Prostate gland (tissue), 2 donors: ENCODE results near the gene ARHGAP21. TPM values are rescaled to one million over a fixed set of nuclear protein-coding genes. Genes with fewer than 3 reads are reported as not detected.

Experiments
- DNase-seq: peaks from one replicate; pipeline ENCODE4 v3.0.0-alpha.2; 2019; ENCODE audit warnings: low spot score
- H3K27ac ChIP-seq, 2 donors: fragments of 200-600 bp; sonication (generic); 2 replicates each; pipeline ENCODE4 v1.5.1; 2017 to 2019
- H3K27me3 ChIP-seq: fragments of 200-600 bp; sonication (generic); replicated peaks from 2 replicates; pipeline ENCODE4 v1.5.1; 2019; ENCODE audit not compliant: insufficient read depth
- H3K36me3 ChIP-seq, 2 donors: fragments of 200-600 bp; sonication (generic); 1 replicate in 1 of 2; 2 replicates in 1 of 2; pipeline versions ENCODE4 v1.5.1 to v1.8.1; 2017 to 2019
- H3K4me1 ChIP-seq: fragments of 200-600 bp; sonication (generic); replicated peaks from 2 replicates; pipeline ENCODE4 v1.5.1; 2019
- H3K4me3 ChIP-seq, 2 donors: fragments of 200-600 bp; sonication (generic); 2 replicates each; pipeline ENCODE4 v1.5.1; 2017 to 2019
- H3K9me3 ChIP-seq: fragments of 200-600 bp; sonication (generic); 2 replicates; pipeline ENCODE4 v1.5.1; 2017
- CTCF ChIP-seq, 4 experiments: fragments of 200-600 bp in 2 of 4; fragments of 450-650 bp in 2 of 4; sonication (generic) in 2 of 4; IDR thresholded peaks; 1 replicate in 3 of 4; 2 replicates in 1 of 4; pipeline ENCODE4 v1.5.1; 2016 to 2019; ENCODE audit warnings: antibody characterized with exemption in 4 of 4, mild to moderate bottlenecking in 2 of 4, moderate library complexity in 2 of 4
- POLR2A ChIP-seq: fragments of 450-650 bp; IDR thresholded peaks from one replicate; pipeline ENCODE4 v1.6.1; 2016; ENCODE audit warnings: antibody characterized with exemption, mild to moderate bottlenecking
- POLR2AphosphoS5 ChIP-seq: sonication (generic); formaldehyde crosslinking; IDR thresholded peaks from one replicate; pipeline ENCODE4 v1.6.1; 2017; ENCODE audit warnings: antibody characterized with exemption
- WGBS: methylation state at CpG from one replicate; pipeline ENCODE4 v1.1.5; 2018; 5-methylcytosine and 5-hydroxymethylcytosine counted together
- intact Hi-C: fragments of 100-400 bp; cut with DNase I; formaldehyde crosslinking; loops from one replicate; pipeline ENCODE4 v1.14.2; 2022
- total RNA-seq, 2 donors: library from RNA; depleted of rRNA; stranded (reverse); fragments of >200 nt; gene quantifications; one replicate each; pipeline ENCODE4 v1.1.0, GENCODE V29; 2016

Gene ARHGAP21
- total RNA-seq, 2 donors from 2014 or later: 42.3 to 44.3 TPM

DNA sequence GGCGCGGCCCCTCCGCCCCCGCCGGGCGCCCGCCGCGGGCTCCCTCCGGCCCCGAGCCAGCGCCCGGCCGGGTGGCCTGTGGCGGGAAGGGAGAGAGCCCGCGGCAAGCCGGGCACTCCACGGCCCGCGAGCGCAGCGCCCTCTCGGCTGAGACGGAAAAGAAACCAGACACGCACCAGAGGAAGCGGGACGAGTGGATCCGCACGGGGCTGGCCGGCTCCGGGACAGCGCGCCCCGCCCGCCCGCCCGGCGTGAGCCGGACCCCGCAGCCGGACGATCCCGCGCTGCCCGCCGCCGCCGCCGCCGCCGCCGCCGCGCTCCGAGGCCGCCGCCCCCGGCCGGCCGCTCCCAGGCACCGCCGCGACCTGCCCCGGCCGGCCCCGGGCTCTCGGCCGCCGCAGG is 300 bp downstream of the ARHGAP21 start:
- TF ChIP-seq POLR2A: no peak
- Histone ChIP-seq H3K27ac (peak overlapping the region; percentile 96 to 97), H3K36me3 (no peaks in the 10 kb centered on the region), H3K9me3 (no peaks in the 10 kb centered on the region), H3K27me3 (no peaks in the 10 kb centered on the region), H3K4me3 (peak overlapping the region; percentile 68 to 73), H3K4me1 (no peaks in the 10 kb centered on the region)
- intact Hi-C loops: loop anchor here (5.0 kb wide), 2 partner anchors 229 to 294 kb away; partner anchors contain the start of genes ENKUR, PRTFDC1 and THNSL1
- no peak for DNase-seq
- WGBS: 0% methylated on average over 30 of the region's 70 CpGs

GRCh38 chr10:24722676-24723385 is 856 bp downstream of the ARHGAP21 start:
- 1% methylated on average over 54 of the region's 84 CpGs for WGBS
- Histone ChIP-seq H3K27ac (peak overlapping the region; percentile 96 to 97), H3K9me3 (no peaks in the 10 kb centered on the region), H3K4me3 (peak overlapping the region; percentile 68 to 73), H3K4me1 (no peaks in the 10 kb centered on the region), H3K27me3 (no peaks in the 10 kb centered on the region), H3K36me3 (no peaks in the 10 kb centered on the region)
- DNase-seq: peak; percentile 25
- intact Hi-C loops: loop anchor here (5.0 kb wide), 2 partner anchors 229 to 294 kb away; partner anchors contain the start of genes ENKUR, PRTFDC1 and THNSL1
- TF ChIP-seq POLR2AphosphoS5 (no peak), POLR2A (no peak), CTCF (IDR thresholded peaks at IDR 0.05) (no peak)

GRCh38 chr10:24722131-24722675 is 1.5 kb downstream of the ARHGAP21 start:
- Histone ChIP-seq H3K36me3 (no peaks in the 10 kb centered on the region), H3K9me3 (no peaks in the 10 kb centered on the region), H3K4me3 (peak overlapping the region; percentile 68 to 73), H3K27ac (peak overlapping the region; percentile 96 to 97), H3K4me1 (no peaks in the 10 kb centered on the region), H3K27me3 (no peaks in the 10 kb centered on the region)
- WGBS: 6% methylated on average over 19 of the region's 19 CpGs
- no peak for DNase-seq
- no peak for TF ChIP-seq CTCF (IDR thresholded peaks at IDR 0.05)
- TF ChIP-seq POLR2AphosphoS5: no peak
- TF ChIP-seq POLR2A: no peak
- intact Hi-C loops: loop anchor here (5.0 kb wide), 2 partner anchors 230 to 295 kb away; partner anchors contain the start of genes ENKUR, PRTFDC1 and THNSL1

DNA sequence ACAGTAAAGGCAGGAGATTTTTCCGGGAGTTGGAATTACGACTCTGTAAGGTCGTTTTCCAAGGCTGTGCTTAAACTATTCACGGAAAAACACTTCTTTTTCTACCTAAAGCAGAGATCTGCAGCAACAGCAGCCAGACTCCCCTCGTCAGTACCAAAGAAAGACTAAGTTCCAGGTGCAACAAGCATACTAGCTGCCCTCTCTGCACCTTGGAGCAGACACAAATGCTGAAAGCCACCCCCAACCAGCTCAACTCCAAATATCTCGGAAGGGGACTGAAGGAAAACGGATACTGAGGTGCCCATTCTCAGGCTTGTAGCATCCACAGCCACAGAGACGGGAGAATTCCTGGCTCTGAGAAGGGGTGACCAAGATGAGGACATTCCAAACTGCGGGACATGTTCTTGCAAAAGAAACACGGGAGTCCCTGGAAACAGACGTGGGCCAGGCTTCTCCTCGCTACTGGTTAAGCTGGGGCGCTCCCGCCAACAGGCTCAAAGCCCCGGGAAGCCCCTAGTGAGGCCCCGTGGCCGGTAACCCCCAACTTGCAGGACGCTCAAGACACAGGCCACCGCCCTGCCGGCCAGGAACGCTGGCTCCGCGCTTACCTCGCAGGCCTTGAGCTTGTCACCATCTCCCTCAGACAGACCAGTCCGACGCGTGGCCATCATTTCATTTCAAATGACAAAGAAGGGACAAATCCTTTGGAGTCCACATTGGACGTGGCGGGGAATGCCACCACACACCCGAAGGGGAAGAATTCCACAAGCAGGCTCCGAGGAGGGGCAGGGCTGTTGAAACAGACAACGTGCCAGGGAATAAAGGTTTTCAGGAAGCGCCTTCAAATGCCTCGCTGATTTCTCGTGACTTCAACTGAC is 2.2 kb downstream of the ARHGAP21 start:
- intact Hi-C loops: loop anchor here (5.0 kb wide), 2 partner anchors 231 to 296 kb away; partner anchors contain the start of genes ENKUR, PRTFDC1 and THNSL1
- 26% methylated on average over 31 of the region's 35 CpGs for WGBS
- H3K27me3 ChIP-seq: no peaks in the 10 kb centered on the region
- H3K27ac ChIP-seq: peak overlapping the region; percentile 96 to 97
- DNase-seq: peak; percentile 42
- no peaks in the 10 kb centered on the region for H3K9me3 ChIP-seq
- peak overlapping the region; percentile 68 to 73 for H3K4me3 ChIP-seq
- H3K4me1 ChIP-seq: no peaks in the 10 kb centered on the region
- TF ChIP-seq CTCF (IDR thresholded peaks at IDR 0.05) (no peak), POLR2A (no peak), POLR2AphosphoS5 (no peak)
- H3K36me3 ChIP-seq: no peaks in the 10 kb centered on the region

- Histone ChIP-seq H3K36me3 (no peaks in the 10 kb centered on the region), H3K27ac (no peak overlapping the region), H3K4me1 (no peaks in the 10 kb centered on the region), H3K9me3 (no peaks in the 10 kb centered on the region), H3K4me3 (peak overlapping the region in 1 of 2 donors; percentile 68), H3K27me3 (no peaks in the 10 kb centered on the region)
- WGBS: 19% methylated on average over 2 of the region's 2 CpGs
- no peak for TF ChIP-seq POLR2A
- peak; percentile 17 for TF ChIP-seq POLR2AphosphoS5
- no peak for TF ChIP-seq CTCF (IDR thresholded peaks at IDR 0.05)
- DNase-seq: no peak
- intact Hi-C loops: loop anchor here (5.0 kb wide), 2 partner anchors 232 to 297 kb away; partner anchors contain the start of genes ENKUR, PRTFDC1 and THNSL1
Measured at GRCh38 chr10:24720096-24720495, 3.6 kb downstream of the ARHGAP21 start.
